Activated gamma-delta T cell treated with anti-CD3 and anti-CD28 coated beads, Interleukin-2, amount 50 U/mL, for 16 hours (primary cell): ENCODE data around the gene SNX33.
"Not testable (repeated sequence)": the region's sequence is repeated elsewhere in the genome, so short reads cannot be mapped to it uniquely, and the experiment has no call there.

Experiments
- DNase-seq: peaks from one replicate; pipeline ENCODE4 v3.0.0-alpha.2; 2020; ENCODE audit warnings: low read depth

SNX33 gene

DNA sequence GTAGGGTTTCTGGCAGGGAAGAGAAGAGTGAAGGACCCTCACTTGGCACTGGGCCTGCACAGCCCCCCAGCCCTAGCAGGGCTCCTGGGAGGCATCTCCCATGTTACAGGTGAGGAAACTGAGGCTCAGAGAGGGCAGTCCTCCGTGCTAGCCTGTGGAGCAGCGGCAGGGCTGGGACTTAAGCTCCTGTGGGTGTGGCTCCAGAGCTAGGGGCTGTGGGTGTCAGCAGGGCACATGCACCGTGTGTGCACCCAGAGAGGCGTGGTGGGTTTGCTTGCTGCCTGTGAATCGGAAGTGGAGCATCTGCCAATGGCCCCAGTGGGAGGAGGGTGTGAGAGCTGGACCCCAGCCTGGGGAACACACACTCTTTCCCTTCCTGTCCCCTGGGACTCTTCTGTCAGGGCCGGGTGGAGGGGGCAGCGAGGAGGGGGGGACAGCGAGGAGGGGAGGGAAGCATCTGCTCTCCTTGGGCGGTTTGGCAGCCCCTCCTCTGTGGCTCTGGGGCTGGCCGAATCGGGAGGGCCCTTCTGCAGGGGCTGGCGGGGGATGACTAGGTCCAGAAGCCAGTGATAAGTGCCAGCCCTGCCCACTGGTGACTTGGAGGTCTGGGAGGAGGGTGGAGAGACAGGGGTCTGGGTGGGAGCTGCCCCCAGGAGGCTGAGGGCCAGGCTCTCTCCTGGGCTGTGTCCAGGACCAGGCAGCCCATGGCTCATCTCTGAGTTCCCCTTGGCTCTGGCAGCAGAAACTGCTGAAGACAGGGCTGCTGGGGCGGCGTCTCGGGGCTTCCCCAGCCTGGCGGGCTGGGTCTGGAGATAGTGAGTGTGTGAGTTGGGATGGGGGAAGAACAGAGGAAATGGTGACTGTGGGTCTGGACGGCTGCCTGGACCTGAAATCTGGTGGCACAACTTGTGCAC, 52.5 kb downstream of the SNX33 start:
- not testable (repeated sequence) for DNase-seq

DNA sequence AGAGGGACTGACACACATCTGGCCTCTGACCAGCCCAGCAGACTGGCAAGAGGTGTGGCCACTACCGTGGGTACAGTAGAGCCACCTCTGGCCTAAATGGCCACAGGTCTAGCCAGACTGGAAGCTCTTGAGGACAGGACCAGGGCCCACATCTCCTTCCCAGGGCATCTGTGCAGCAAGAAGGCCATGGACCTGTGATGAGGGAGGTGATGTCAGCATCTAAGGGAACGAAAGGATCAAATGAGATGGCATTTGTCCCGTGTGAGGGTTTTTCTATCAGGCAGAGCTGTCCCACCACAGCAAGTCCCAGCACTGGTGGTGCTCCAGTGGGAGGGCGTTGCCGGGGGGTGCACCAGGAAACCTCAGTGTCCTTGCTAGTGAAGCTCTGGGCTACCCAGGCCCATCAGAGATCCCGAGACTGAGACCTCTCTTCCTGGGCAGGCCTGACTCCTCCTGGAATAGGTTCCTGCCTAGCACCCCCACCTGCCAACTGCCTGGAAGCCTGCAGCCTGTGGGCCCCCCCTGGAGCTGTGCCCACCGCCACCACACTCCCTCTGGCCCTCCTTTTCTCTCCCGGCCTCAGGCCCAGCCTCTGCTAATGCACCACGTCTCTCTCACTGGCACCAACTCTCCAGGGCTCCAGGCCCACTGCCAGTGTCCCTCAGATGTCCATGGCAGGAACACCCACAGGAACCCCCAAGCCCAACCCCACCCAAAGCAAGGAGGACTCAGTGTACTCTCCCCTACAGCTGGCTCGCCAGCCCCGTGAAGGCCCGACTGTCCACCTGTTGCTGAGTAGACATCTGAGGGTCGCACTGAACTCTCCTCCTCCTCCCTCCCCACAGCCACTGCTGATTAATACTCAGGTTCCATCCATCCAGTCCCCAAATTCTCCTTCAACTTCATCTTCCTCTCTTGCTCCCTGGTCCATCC, 53.6 kb downstream of the SNX33 start:
- DNase-seq, result not testable (repeated sequence)

DNA sequence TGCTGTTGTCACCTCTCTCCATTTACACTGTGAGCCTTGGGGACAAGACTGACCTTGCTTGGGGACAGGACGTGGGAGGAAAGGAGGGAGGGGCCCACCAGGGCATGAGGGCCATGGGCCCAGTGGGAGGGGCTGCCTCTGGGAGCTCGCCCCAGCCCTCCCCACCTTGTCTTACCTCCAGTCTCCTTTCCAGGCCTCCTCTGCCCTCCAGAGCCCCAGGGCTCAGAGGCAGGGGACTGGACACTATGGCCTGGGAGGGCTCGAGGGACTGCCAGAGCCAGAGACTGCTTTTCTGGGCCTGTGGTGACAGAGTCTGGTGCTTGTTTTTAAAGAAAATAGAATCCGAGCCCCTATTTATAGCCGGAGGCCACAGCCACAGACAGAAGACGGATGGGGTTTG, 54.7 kb downstream of the SNX33 start:
- DNase-seq, result no peak

- DNase-seq, result not testable (repeated sequence)
Measured at GRCh38 chr15:75703440-75704262, 55.9 kb downstream of the SNX33 start.

DNA sequence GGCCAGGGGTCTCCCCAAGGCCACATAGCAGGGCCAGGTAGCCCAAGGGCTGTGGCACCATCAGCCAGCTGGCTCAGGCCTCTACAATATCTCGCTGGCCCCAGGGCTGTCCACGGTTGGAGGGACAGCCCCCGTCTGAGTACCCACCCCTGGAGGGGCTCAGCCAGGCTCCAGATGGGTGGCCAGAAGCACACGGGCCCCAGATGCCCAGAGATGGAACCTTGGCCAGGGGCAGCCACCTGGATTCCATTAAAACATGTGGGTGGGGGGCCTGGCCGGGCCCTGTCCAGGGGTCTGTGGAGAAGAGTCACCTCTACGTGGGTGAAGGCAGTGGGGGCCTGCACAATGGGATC, 56.5 kb downstream of the SNX33 start:
- no peak for DNase-seq

GRCh38 chr15:75704618-75705017, 56.9 kb downstream of the SNX33 start:
- DNase-seq, result no peak

DNA sequence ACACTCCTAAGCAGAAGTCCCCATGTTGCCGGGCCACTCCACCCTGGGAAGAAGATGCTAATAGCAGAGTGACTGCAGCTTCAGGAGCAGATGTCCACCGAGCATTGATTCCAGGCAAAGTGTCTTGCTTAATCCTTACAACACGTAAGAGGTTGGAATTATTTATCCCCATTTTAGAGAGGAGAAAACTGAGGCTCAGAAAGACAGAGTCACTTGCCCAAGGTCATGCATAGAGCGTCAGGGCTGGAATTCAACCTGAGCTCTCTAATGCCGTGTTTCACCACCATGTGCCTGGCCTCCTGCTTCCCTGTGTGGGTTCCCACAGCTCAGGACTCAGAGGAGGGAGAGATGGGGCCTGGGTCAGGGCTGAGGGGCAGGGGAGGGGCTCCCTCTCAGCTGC, 57.7 kb downstream of the SNX33 start:
- not testable (repeated sequence) for DNase-seq

- DNase-seq, result no peak
Measured at GRCh38 chr15:75705854-75706681, 58.4 kb downstream of the SNX33 start.

GRCh38 chr15:75706682-75706954, 58.9 kb downstream of the SNX33 start:
- DNase-seq, result no peak

DNA sequence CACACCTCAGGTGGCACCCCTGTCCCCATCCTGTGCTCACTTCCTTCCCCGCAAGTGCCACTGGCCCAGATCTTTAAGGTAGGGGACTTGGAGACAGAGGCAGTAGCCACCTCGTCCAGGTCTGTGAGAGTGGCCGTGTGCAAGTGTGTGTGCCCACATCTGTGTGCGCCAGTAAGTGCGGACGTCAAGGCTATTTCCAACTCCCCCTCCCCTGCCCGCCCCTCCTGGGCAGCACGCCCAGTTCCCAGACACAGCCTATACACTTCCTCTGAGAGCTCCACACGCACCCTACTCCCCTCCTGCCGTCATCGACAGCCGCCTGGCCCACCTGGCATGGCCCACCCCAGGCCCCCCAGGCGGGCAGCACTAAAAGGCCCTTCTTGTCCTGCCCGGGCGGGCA, 61.7 kb downstream of the SNX33 start:
- DNase-seq, result not testable (repeated sequence)

- not testable (repeated sequence) for DNase-seq
Measured at GRCh38 chr15:75710874-75711273, 63.2 kb downstream of the SNX33 start.

GRCh38 chr15:75711495-75711894, 63.8 kb downstream of the SNX33 start:
- DNase-seq, result not testable (repeated sequence)
